Stimulated activated CD8-positive, alpha-beta memory T cell treated with anti-CD3 and anti-CD28 coated beads, Interleukin-7, amount 100 ng/mL, for 4 hours (primary cell): ENCODE measurements around the gene MED27.

Experiments used
- DNase-seq, 2 donors: peaks; one replicate each; pipeline ENCODE4 v3.0.0-alpha.2; 2020; ENCODE audit warnings: low read depth in 2 of 2

The MED27 gene

GRCh38 chr9:131837316-131837715 lies 242.4 kb downstream of the MED27 start:
- no peak for DNase-seq

- DNase-seq: no peak
Measured at GRCh38 chr9:131836607-131837315, 242.9 kb downstream of the MED27 start.

DNA sequence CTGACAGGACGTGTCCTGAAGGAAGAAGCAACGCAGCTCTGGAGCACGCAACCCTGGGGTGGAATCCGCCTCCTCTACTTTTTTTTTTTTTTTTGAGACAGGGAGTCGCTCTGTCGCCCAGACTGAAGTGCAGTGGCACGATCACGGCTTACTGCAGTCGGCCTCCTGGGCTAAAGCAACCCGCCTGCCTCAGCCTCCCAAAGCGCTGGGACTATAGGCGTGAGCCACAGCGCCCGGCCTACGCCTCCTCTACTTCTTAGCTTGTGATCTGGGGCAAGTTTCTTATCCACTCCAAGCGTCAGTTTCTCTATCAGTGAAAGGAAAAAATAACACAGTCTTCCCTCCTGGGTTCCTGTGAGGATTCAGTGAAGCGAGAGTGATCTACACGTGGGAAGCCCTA lies 243.6 kb downstream of the MED27 start:
- no peak for DNase-seq

- DNase-seq: no peak
Measured at GRCh38 chr9:131835151-131835910, 244.3 kb downstream of the MED27 start.

DNA sequence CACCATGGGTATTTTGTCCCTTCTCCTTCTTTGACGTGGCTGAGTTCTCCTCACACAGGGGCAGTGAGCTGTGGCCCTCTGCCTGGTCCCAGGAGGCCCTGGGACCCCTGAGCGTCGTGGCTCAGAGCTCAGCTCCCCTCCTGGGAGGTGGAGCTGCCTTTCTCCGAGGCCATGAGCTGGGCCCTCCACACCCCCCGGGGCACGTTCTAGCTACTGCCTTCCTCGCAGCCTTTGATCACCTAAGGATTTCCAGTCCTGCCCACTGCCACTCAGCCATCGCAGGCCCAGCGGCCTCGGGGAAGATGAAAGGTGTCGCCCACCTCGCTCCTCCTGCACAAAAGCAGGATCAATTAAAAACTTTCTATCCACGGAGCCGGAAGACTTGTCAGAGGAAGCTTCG lies 244.9 kb downstream of the MED27 start:
- DNase-seq: no peak

- peak in 1 of 2 donors; percentile 1 for DNase-seq
Measured at GRCh38 chr9:131833906-131834305, 245.8 kb downstream of the MED27 start.

- no peak for DNase-seq
Measured at GRCh38 chr9:131833083-131833482, 246.6 kb downstream of the MED27 start.

- no peak for DNase-seq
Measured at GRCh38 chr9:131831380-131832165, 248.1 kb downstream of the MED27 start.

- no peak for DNase-seq
Measured at GRCh38 chr9:131827821-131828369, 251.8 kb downstream of the MED27 start.

- no peak for DNase-seq
Measured at GRCh38 chr9:131826966-131827525, 252.6 kb downstream of the MED27 start.

GRCh38 chr9:131826053-131826452 lies 253.6 kb downstream of the MED27 start:
- no peak for DNase-seq

DNA sequence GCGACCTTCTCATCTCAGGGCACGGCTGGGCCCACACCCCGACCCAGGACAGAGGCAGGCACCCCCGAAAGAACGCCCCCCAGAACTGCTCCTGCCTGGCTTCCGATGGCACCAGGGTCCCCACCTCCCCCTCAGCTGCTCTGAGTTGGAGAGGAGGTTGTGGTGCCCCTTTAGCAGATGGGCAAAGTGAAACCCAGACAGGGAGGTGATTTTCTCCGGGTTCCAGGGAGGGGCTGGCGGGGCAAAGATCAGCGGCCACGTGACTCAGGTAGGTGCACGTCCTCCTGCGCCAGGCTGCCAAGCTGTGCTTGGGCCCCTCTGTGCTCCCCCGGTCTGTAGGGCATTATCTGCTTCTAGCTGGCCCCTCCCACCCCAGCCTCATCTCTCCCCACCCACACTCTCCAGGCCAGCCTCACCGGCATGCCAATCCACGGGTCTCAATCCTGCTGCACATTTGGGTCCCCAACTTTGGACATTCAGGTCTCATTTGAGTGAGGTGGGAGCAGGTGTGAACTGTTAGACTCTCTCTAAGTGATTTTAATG lies 254.6 kb downstream of the MED27 start:
- DNase-seq: no peak

DNA sequence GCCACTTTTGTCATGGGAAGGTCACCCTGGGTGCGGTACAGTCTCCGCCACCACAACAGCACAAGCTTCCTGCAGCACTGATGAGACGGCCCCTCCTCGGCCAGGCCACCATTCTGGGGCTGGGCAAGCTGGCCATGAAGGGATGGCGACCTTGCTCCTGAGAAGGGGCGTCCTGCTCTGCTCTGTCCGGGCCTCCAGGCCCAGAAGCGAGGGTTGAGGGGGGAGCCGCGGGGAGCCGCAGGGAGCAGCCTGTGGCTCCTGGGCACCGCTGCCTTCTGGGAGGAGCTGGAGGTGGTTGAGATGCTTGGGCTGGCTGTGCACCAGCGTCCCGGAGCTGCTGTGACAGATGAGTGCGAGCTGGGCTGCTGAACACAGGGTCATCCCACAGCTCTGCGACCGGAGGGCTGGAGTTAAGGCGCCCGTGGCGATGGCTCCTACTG lies 255.5 kb downstream of the MED27 start:
- no peak for DNase-seq

GRCh38 chr9:131823701-131824146 lies 255.9 kb downstream of the MED27 start:
- no peak for DNase-seq

DNA sequence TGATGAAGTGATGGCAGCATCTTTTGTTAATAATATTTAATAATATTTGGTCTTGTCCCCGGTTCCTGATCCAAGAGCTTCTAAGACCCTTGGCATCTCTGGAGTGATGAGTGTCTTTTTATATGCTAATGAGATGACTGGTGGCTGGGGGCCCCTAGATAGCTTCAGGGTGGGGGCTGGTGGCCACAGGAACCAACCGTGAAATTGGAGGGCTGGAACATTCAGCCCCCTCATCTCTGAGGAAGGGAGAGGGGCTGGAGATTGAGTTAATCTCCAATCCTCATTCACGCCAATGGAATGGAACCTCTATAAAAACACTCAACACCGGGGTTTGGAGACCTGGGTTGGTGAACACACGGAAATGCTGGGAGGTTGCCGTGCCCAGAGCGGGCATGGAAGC lies 261.6 kb downstream of the MED27 start:
- DNase-seq: no peak

DNA sequence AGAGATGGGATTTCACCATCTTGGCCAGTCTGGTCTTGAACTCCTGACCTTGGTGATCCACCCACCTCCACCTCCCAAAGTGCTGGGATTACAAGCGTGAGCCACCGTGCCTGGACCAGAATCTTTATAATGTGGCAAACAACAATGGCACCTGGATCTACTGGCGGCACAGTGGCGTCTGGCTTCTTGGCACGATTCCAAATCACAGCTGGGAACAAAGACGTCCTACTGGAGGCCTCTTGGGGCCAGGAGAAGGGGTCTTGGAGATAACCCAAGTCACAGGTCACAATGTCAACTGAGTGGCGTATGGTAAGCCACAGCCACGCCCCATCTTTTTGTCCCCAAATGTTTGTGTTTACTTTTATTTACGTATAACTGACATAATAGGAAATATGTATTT lies 262.0 kb downstream of the MED27 start:
- no peak for DNase-seq

GRCh38 chr9:131817073-131817472 lies 262.6 kb downstream of the MED27 start:
- DNase-seq: no peak

DNA sequence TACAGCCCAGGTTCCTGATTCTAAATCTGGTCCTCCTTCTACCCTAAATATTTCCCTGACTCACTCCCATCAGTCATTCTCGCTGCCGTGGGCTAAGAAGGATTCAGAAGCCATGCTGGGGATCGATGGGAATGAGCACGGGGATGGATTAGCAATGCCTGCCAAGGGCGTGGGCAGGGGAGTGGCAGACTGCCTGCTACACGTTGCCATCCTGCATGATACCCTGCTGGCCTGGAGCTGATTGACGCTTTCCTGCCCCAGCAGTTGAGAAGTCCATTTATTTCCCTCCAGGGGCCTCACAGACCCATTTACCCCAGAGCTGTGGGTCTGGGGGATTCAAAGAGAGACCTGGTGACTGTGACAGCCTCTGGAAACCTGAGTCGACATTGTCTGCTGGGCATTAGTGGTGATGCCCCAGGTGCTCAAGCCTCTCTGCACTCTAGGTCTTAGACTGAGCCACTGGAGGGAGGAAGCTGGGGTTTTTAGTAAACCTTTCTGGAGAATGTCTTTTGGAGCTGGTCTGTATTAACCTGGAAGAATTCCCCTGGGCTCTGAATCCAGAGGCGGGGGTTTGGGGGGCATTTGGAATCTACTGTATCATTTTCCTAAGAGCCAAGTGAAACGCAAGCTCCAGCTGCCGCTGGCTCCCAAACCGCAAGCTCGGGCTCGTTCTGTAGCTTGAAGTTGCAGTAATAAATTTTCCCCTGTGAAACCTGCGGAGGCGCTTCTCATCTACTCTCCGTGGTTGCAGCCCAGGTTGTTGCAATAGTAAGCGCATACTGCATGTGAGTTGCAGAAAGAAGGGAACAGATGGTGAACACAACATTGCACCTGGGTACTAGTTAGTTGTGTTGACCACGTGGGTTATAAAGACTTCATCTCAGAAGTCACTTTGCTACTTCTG lies 263.4 kb downstream of the MED27 start:
- DNase-seq: no peak

- no peak for DNase-seq
Measured at GRCh38 chr9:131814707-131815106, 265.0 kb downstream of the MED27 start.

DNA sequence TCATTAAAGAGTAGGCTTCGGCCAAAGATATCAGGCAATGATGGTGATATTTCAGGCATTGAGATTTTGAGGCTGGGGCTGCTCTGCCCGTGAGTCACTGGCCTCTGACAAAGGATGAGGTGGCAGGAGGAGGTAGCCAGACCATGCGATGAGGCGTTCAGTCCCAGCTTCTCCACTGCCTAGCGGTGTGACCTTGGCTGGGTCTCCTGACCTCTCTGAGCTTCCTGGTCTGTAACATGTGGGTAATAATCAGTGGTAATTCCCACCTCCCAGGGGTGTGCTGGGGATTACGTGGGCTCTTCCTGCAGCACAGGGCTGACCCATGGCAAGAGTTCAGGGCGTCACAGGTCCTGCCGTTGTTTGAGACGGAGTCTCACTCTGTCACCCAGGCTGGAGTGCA lies 266.6 kb downstream of the MED27 start:
- DNase-seq: no peak
